Fibroblast of skin of left biceps (primary cell): ENCODE data around the gene SYK.
"Not testable (repeated sequence)": the region's sequence is repeated elsewhere in the genome, so short reads cannot be mapped to it uniquely, and the experiment has no call there.

Source experiments
- DNase-seq, 2 experiments: peaks; one replicate each; pipeline ENCODE4 v3.0.0-alpha.2; 2013; ENCODE audit warnings: low read depth in 2 of 2

The SYK gene

DNA sequence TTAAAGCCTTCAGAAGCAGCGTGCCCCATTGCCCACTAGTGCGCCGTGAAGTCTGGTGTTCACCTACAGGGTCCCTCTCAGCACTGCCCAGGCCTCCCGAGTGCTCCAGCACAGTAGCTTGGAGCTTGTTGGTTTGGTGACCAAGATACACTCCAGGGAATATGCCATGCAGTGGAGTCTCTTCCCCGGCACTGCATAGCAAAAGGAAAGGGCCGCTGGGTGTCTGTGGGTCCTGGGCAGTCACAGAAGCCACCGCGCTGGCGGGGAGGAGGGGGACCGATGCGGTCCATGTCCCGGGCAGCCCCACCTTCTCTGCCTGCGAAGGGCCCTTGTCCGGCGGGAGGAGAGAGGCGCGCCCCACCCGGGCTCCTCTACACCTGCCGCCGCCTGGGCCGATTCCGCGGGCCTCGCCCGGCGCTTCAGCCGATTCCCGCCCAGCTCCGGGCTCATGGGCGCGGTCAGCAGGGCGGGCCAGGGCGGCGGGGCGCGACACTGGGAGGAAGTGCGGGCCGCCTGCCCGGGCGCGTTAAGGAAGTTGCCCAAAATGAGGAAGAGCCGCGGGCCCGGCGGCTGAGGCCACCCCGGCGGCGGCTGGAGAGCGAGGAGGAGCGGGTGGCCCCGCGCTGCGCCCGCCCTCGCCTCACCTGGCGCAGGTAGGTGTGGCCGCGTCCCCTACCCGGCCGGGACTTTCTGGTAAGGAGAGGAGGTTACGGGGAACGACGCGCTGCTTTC is at the start of gene SYK:
SYK (plus strand) TSS at position 579 of the 732 bp plus-strand sequence. CDS start 42,080 bp downstream, outside the sequence.
- no peak for DNase-seq

DNA sequence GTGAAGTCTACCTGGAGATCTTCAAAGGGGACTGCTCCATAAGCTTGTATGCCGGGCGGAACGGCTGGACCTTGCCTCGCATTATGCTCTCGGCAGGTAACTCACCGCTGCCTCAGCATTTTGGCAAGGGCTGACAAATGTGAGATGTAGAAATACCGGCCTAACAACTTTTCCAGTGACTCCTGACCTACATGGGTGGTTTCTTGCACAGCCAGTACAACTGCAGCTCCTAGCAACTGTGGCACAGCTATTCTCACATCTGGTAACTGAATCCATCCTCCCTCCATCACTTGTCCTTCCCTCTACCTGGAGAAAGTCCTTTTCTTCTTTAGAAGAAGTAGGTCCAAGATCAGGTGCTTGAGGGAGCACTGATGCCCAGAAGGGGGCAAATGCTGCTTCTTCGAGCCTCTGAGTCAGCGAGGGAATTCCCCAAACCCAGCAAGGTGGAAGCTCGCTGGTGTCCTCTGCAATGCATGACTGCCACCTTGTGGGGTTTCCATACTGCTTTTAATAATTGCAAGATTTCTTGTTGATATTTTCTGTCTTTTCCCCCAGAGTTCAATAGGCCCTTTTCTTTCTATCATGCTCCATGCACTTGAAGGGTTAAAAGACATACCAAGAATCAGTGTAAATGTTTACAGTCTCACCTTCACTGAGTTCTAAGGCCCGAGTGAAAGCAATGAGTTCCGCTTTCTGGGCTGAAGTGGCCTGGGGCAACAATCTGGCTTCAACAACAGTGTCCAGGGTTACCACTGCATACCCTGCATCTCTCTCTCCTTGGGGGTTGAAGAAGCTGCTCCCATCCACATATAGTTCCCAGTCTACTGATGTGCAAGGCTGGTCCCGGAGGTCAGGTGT is 45.9 kb upstream of the SYK start:
- peak in 1 of 2 experiments; percentile 0 for DNase-seq

DNA sequence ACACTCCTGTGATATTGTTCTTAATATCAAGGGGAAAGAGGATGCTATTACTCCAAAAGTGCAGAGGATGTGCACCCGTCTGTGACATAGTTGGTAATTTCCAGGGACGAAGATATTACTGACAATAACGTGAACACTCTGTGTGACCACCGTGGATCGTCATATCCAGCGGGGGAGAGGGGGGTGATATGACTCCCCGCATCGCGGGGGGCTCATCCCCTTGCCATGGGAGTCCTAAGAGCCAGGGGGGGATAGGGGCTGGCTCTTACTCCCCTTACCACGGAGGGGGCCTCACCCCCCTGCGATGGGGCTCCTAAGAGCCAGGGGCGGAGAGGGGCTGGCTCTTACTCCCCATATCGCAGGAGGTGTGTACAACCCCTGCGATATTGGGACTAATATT is 41.0 kb upstream of the SYK start:
- not testable (repeated sequence) for DNase-seq

DNA sequence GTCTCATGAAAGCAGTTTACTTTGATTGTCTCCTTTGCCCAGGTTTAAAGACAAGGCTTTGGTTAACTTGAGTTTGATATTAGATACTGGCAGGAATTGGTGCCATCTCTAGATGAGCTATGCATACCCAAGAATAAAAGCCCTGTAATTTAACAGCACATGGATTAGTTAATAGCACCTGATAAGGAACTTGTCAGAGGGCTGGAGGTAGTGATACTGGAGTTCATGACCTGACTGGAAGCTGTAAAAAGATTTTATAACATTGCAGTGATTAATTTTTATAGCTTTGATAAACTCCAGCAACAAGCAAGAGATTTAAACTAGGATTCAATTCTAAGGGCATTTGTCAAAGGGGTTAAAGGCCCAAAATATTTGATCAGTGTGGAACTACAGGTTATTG is 34.9 kb upstream of the SYK start:
- DNase-seq: no peak

DNA sequence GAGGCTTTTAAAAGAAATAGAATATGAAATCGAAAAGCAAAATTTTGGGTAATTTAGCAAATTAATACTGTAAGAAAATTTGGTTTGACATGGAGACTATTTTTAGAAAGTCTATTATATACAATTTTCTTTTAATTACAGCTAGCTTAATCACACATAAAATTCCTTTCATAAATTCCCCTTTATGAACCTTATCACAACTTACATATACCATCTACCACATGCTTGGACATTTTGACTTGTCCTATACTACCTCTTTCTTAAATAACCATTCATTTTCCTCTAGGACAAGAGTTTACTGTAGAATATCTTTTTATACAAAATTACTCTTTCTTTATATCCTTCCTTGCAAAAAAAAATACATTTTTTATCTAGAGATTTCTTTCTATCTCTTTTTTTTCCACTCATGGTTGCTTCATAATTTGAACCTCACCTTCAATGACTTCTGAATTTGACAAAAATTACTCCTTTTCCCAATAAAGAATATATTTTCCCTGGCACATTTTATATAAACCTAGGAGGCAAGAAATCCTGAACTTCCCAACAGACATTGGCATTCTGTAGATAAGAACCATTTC is 34.0 kb upstream of the SYK start:
- no peak for DNase-seq

DNA sequence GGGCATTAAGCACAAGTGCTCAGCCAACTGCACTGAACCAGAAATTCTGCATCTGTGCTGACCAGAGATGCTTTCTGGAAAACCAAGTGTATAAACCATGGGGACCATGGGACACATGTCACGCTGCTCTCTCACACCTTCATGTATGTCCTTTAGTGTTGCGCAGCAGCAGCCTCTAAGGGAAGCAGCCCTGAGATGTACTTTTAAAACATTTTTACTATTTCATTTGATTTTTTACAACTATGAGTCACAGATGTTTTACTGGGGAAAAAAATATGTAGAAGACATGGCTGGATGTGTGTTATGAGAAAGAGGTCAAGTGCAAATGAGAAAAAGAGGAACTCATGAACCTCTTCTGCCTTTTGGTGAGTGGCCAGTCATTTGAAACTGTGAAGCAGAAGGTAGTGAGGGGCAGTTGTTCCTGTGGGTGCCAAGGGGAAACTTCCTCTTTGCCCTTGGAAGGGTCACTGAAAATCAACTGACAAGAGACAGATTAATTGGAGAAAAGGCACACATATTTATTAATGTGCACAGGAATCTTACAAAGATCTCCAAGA is 31.4 kb upstream of the SYK start:
- DNase-seq: no peak

DNA sequence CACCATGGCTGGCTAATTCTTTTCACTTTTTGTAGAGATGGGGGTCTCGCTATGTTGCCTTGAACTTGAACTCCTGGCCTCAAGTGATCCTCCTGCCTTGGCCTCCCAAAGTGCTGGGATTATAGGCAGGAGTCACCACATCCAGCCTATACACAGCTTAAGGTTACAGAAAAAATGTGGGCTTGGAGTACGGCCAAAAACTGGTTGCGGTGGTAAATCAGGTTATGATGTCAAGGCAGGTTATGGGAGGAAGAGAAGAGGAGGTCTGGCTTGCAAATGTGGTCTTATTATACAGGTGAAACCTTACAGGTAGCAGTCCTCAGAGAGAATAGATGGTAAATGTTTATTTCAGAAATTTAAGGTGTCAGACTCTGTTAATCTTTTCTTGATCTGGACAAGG is 30.7 kb upstream of the SYK start:
- no peak for DNase-seq

DNA sequence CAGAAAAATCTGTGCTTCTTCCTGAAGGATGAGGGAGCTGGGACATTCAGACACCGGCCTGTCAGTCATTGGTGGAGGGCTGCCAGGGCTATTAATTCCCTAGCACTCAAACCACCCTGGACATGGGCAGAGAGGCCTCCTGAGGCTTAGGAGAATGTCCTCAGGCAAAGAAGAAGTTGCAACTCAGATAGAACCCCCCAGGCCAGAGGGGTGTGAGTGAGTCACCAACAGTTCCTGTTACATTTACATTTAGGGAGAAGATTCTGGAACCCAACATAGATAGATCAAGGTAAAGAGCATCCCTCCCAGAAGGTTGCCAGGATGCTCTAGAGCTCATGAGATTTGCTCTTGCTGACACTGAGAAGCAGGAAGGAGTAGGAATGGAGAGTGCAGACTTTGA is 29.2 kb upstream of the SYK start:
- no peak for DNase-seq

DNA sequence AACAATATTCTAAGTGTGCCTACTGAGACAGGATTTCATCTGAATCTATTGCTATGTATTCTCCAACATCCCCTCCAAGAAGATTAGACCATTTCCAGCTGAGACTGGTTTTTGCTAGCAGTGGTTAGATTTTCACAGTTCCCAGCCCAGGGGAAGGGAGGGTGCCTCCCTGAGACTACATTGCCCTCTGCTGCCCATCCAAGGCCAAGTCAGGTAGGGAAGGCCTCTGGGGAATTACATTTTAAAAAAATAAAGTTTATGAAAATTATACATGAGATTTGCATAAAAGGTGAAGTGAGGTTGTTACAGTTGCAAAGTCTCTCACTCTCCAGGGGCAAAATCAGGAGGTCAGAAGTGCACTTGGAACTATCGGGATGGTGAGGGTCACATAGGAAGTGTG is 28.0 kb upstream of the SYK start:
- no peak for DNase-seq

DNA sequence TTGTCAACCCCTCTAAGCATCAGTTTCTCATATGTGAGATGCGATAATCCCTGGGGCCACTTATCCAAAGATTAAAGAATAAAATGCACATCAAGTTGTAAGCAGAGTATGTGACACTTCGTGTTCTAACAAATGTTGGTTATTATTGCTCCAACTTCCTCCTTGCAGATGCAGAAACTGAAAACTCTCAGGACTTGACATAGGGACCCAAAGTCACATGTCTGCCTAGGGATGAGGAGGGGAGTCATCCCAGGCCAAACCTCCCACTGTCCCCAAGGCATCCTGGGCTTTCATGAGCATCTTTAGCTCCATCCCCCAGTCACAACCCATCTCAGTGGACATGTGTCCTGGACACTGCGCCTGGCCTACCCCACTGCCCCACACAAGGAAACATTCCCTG is 27.5 kb upstream of the SYK start:
- no peak for DNase-seq

DNA sequence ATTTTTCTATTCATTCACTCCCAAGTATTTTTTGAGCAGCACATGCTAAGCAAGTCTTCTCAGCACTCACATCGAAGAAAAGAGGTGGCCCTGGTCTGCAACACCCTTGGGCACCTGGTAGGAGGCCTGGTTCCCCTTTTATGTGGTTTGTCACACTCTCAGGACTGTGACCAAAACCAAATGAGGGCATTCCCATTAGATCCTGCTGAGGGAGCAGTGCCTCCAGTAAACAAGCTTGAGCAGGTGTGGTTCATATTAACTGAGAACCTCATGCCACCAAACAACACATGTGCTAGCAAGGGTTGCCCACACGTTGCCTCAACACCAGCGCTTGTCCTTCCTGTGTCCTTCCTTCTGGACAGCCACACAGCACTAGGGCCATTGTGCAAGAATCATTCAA is 26.9 kb upstream of the SYK start:
- no peak for DNase-seq

DNA sequence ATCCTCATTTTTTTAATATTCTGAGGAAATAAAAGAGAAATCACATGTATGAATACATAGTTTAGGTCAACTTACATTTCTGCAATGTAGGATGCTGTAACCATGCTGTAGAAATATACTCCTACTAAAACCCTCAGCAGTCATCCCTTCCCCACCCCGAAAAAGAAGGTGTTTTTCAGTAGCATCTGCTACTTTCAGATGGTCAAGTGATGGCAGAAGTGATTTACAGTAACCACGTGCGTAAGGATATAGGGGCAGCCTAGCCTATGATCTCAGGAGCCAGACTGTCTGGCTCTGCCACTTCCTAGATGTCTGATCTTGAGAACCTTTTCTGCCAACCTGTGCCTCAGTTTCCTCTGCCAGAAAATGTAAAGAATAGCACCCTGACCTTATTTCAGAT is 26.0 kb upstream of the SYK start:
- DNase-seq: no peak

DNA sequence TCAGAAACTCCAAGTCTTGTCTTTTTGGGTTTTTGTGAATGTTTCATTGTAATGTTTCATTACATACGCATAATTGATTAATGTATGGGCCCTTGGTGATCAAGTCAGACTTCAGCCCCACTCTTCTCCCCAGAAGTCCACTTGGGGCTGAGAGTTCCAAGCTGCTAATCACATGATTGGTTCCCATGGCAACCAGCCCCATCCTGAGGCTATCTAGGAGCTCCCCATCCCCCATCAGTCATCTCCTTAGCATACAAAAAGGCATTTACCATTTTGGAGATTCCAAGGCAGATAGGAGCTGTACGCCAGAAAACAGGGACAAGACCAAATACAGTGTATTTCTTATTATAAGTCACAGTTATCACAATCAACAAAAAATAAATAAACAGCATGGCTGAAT is 22.9 kb upstream of the SYK start:
- DNase-seq: no peak

DNA sequence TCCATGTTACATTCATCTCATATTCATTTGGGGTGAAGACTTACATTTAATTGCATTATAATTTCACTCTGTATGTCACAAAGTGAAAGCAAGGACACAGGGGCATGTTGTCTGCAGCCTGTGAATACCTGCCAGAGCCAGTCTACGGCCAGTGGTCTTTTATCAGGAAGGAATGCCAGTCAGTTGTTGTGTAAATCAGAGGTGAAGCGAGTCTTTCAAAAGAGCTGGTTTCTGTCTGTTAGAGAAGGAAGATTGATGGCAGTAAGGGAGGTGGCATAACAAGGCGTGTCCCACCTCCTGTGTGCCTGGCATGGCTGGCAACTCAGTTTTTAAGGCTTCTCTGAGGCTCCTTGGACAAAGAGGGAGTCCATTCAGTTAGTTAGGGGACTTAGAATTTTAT is 18.1 kb upstream of the SYK start:
- DNase-seq: no peak

DNA sequence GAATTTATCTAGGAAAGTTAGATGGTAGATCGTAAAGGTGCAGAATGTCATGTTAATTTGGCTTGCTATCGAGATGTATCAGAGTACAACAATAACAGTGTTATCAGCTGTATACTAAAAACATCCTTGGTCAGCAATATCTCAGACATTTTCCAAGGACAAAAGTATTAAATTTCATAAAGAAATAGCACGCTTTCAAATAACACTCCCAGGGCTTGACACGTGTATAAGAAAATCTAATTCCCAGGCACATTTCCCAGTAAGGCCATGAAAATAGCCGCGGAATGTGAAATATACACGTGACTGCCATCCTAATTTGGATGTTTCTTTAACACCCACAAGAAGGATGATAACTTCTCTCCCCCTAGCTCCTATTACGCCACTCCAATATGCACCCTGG is 17.7 kb upstream of the SYK start:
- no peak for DNase-seq

DNA sequence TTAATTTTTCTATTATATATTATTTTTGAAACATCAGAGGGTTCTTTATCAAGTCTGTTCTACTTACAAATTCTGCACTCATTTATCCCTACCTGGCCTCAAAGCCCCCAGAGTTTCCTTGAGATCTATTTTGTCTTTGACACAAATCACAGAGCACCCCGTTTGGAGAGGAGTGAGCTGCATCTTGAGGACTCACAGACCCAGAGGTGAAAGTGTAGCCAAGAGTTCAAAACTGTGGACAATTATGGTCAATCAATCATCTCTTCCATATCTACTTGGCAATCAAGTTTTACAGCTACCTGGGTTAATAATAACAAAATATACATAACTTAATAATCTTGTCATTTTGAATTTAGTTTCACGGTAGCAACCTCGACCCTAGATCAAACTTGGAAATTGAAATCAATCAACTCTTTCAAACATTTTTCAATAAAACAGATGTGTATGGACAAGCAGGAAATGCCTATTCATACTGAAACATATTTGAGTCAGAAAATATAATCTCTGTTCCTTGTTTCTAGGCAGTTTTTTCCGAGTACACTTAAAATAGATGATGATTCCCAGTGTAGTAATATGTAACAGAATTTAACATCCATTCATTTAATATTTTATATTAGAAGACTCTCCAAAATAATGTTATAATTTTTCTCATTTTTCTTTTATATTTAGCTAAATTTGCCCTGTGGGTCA is 13.7 kb upstream of the SYK start:
- DNase-seq: no peak

DNA sequence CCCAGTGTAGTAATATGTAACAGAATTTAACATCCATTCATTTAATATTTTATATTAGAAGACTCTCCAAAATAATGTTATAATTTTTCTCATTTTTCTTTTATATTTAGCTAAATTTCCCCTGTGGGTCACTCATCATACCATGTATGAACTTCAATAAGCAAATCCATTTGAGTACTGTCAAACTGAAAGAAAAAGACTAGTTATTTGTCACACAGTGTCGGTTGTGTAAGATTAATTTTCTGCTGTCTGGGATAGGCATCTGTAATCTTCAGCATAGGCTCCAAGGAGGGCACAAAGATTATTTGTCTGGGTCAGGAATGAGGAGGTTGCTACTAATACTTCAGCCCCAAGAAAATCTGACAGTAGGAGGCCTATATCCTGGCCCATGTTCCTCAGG is 13.1 kb upstream of the SYK start:
- DNase-seq: not testable (repeated sequence)

DNA sequence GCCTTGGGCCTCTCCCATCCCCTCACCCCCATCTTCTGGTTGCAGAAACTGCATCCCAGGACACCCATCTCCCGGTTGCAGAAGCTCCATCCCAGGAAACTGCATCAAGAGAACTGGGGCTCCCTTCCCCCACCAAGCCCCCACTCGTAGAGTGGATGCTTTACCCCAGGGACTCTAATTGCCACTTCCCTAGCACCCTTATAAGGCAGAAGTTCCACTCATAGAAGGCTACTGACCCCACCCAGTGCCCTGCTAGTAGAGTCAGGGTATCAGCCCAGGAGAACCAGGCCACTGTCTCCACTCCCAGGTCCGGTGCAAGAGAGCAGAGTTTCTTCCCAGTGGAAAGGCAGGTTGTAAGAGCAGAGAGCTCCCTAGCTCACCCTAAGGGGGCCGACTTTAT is 12.2 kb upstream of the SYK start:
- DNase-seq: no peak

DNA sequence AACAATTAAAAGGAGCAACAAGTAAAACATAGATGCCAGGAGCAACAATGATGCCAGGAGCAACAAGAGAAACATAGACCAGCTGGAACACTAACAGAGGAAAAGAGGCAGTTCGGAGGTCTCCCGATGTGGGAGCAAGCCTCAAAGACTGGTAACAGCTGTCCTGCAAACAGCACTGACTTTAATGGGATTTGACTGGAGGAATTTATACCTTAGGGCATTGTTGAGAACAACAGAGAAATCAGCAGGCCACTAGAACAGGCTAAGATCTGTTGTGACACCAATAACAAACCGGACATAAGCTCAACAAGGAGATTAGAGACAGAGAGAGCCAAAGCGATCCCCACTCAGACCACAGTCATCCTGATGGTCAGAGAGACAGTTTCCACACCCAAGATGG is 11.8 kb upstream of the SYK start:
- no peak for DNase-seq

DNA sequence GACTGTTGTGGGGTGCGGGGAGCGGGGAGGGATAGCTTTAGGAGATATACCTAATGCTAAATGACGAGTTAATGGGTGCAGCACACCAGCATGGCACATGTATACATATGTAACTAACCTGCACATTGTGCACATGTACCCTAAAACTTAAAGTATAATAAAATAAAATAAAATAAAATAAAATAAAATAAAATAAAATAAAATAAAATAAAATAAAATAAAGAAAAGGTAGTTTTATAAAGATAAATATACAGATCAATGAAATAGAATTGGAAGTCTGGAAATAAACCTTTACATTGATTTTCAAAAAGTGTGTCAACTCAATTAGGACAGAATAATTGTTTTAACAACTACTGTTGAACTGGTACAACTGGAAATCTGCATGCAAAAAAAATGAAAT is 8.6 kb upstream of the SYK start:
- DNase-seq: not testable (repeated sequence)

DNA sequence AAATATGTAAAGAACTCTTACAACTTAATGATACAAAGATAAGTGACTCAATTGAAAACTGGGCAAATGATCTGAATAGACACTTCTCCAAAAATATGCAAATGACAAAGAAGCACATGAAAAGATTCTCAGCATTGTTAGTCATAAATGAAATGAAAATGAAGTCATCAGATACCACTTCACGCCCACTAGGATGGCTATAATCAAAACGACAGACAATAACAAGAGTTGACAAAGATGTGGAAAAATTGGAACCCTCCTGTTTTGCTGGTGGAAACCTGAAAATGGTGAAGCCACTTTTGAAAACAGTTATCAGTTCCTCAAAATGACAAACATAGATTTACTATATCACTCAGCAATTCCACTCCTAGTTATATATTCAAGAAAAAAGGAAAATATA is 7.9 kb upstream of the SYK start:
- no peak for DNase-seq

DNA sequence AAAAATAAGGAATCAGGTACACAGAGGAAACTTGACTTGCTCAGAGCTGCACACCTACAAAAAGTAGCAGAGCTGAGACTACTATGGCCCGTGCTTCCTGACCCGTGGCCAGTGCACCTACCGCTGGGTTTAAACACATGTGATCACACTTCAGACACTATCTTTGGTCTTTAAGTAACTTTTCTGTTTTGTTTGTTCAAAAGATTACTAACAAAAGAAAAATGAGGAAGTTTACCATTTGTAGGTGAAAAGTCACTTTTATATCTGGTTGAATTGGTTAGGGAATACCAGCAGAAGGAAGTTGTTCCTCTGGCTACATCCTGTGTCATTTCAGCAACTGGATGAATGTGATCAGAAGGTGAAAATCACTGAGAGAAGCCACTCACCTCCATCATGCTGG is 6.5 kb upstream of the SYK start:
- DNase-seq: no peak
